Smooth muscle cell (in vitro differentiated cells): ENCODE data around the gene LRRTM3. TPM values are rescaled to one million over a fixed set of nuclear protein-coding genes. Genes with fewer than 3 reads are reported as not detected.

Experiments
- DNase-seq: peaks from one replicate; lab custom pipeline; 2025; ENCODE audit not compliant: unreplicated experiment; lab: John Stamatoyannopoulos, UW
- H2AFZ ChIP-seq: fragments of 200-600 bp; sonication (generic); 2 replicates; pipeline ENCODE4 v1.6.0; 2016; ENCODE audit warnings: antibody characterized with exemption, low read depth, mild to moderate bottlenecking
- H3F3A ChIP-seq: fragments of 200-600 bp; sonication (generic); 2 replicates; pipeline ENCODE4 v1.6.0; 2017; ENCODE audit warnings: antibody characterized with exemption, low read depth
- H3K27ac ChIP-seq: fragments of 200-600 bp; sonication (generic); 2 replicates; pipeline ENCODE4 v1.5.1; 2016; ENCODE audit warnings: low read depth, mild to moderate bottlenecking
- H3K27me3 ChIP-seq: fragments of 200-600 bp; sonication (generic); 2 replicates; pipeline ENCODE4 v1.6.1; 2016; ENCODE audit warnings: low read depth, mild to moderate bottlenecking
- H3K36me3 ChIP-seq: fragments of 200-600 bp; sonication (generic); 2 replicates; pipeline ENCODE4 v1.5.1; 2016; ENCODE audit warnings: low read depth
- H3K4me1 ChIP-seq: fragments of 200-600 bp; sonication (generic); 2 replicates; pipeline ENCODE4 v1.5.1; 2016; ENCODE audit warnings: low read depth
- H3K4me2 ChIP-seq: fragments of 200-600 bp; sonication (generic); 2 replicates; pipeline ENCODE4 v1.6.0; 2016; ENCODE audit warnings: mild to moderate bottlenecking
- H3K4me3 ChIP-seq: fragments of 200-600 bp; sonication (generic); 2 replicates; pipeline ENCODE4 v1.5.1; 2016; ENCODE audit warnings: mild to moderate bottlenecking
- H3K79me2 ChIP-seq: fragments of 200-600 bp; sonication (generic); 2 replicates; pipeline ENCODE4 v1.6.0; 2016; ENCODE audit warnings: low read depth, mild to moderate bottlenecking
- H3K9ac ChIP-seq: fragments of 200-600 bp; sonication (generic); 2 replicates; pipeline ENCODE4 v1.6.0; 2016; ENCODE audit warnings: low read depth
- H3K9me3 ChIP-seq: fragments of 200-600 bp; sonication (generic); replicated peaks from 2 replicates; pipeline ENCODE4 v1.5.1; 2016; ENCODE audit warnings: low read depth
- H4K20me1 ChIP-seq: fragments of 200-600 bp; sonication (generic); 2 replicates; pipeline ENCODE4 v1.6.0; 2016; ENCODE audit warnings: low read depth
- WGBS: methylation state at CpG from one replicate; pipeline ENCODE4 v1.1.7; 2016; ENCODE audit warnings: low lambda C conversion rate; 5-methylcytosine and 5-hydroxymethylcytosine counted together
- polyA plus RNA-seq: library from polyadenylated mRNA; unstranded; fragments of >200 nt; fragmentation: Nextera tagmentation; extraction: Ambion mirVana; gene quantifications from 2 replicates; pipeline ENCODE4 v1.2.1, GENCODE V29; 2016
- total RNA-seq: library from RNA; depleted of rRNA; stranded (reverse); fragments of >200 nt; gene quantifications from 2 replicates; pipeline ENCODE4 v1.2.3, GENCODE V29; 2014
- TF ChIP-seq, protein P1 (sequence below): fragments of 200-600 bp; sonication (generic); IDR thresholded peaks from 2 replicates; pipeline ENCODE4 v1.5.1; 2017; ENCODE audit warnings: borderline replicate concordance, mild to moderate bottlenecking, antibody characterized with exemption; ENCODE audit not compliant: insufficient read depth, poor library complexity, severe bottlenecking

LRRTM3 gene
- total and polyA plus RNA-seq, 2 experiments from 2014 or later, result not detected

DNA sequence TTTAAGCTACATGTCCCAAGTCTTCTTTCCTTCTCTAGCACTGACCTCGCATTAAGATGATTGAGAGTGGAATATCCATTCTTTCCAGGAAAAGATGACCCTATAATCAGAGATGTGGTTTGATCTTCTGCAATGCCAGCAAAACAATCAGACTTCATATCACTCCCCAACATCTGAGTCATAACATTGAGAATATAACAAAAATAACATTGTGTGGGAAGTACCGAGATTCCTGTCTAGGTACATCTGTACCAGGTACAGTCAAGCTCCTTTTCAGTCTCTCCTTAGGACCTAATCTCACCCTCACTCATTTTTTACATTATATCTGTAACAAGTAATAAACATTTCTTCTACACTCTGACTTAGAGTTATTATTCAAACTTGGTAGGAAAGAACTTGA lies 201.6 kb downstream of the LRRTM3 start:
- H2AFZ ChIP-seq, result no peak overlapping the region
- 83% methylated on average over 2 of the region's 2 CpGs for WGBS
- H4K20me1 ChIP-seq, result no peaks in the 10 kb centered on the region
- no peaks in the 10 kb centered on the region for H3K9me3 ChIP-seq
- no peak overlapping the region for H3K27ac ChIP-seq
- no peaks in the 10 kb centered on the region for H3K27me3 ChIP-seq
- no peaks in the 10 kb centered on the region for H3K79me2 ChIP-seq
- no peaks in the 10 kb centered on the region for H3F3A ChIP-seq
- DNase-seq, result no peak
- H3K36me3 ChIP-seq, result no peaks in the 10 kb centered on the region
- H3K4me1 ChIP-seq, result no peaks in the 10 kb centered on the region
- H3K4me2 ChIP-seq, result no peak overlapping the region
- H3K4me3 ChIP-seq, result no peak overlapping the region
- H3K9ac ChIP-seq, result no peak overlapping the region
- TF ChIP-seq, protein P1, sequence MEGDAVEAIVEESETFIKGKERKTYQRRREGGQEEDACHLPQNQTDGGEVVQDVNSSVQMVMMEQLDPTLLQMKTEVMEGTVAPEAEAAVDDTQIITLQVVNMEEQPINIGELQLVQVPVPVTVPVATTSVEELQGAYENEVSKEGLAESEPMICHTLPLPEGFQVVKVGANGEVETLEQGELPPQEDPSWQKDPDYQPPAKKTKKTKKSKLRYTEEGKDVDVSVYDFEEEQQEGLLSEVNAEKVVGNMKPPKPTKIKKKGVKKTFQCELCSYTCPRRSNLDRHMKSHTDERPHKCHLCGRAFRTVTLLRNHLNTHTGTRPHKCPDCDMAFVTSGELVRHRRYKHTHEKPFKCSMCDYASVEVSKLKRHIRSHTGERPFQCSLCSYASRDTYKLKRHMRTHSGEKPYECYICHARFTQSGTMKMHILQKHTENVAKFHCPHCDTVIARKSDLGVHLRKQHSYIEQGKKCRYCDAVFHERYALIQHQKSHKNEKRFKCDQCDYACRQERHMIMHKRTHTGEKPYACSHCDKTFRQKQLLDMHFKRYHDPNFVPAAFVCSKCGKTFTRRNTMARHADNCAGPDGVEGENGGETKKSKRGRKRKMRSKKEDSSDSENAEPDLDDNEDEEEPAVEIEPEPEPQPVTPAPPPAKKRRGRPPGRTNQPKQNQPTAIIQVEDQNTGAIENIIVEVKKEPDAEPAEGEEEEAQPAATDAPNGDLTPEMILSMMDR, result no peak

DNA sequence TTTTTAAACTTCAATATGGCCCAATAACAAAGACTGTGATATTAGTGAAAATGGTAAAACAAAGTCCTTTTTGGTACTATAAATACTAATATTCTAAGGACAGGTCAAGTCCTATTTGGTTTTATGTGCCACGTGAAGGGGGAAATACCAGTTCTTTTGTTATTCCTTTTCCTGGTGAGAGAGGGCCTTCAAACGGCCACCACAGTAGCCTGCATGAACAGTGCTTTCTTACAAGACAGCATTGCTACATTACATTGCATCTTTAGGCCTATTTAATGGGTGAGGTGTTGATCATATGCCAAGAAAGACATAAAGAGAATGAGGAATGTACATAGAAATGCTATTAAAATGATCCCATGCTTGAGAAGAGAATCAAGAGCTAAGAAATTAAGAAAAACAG lies 214.8 kb downstream of the LRRTM3 start:
- Histone ChIP-seq H3K36me3 (no peaks in the 10 kb centered on the region), H3K27me3 (no peaks in the 10 kb centered on the region), H3K4me1 (no peaks in the 10 kb centered on the region), H2AFZ (no peak overlapping the region), H3K79me2 (no peaks in the 10 kb centered on the region), H3K27ac (no peak overlapping the region), H3K4me3 (no peak overlapping the region), H3K4me2 (no peak overlapping the region), H3K9ac (no peak overlapping the region), H3K9me3 (no peaks in the 10 kb centered on the region), H3F3A (no peaks in the 10 kb centered on the region), H4K20me1 (no peaks in the 10 kb centered on the region)
- TF ChIP-seq, protein P1, result no peak
- DNase-seq, result no peak
- WGBS, result 42% methylated on average over 2 of the region's 2 CpGs

DNA sequence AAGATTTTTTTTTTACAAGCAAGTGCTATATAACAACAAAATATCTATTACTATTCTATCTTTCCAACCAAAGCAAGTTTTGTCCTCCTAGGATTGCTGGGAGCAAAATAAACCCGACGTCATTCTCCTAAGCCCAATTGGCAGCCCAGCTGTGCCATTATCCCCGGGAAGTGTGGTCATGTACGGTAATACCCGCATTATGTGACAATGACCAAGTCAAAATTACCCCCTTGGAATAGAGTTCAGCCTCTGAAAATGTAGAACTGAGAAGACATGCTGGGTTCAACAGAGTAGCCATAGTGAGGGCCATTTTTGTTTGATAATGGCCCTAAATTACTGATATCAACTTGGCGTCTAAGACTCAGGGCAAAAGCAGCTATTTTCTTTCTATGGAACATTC lies 215.5 kb downstream of the LRRTM3 start:
- H3K27ac ChIP-seq, result no peak overlapping the region

DNA sequence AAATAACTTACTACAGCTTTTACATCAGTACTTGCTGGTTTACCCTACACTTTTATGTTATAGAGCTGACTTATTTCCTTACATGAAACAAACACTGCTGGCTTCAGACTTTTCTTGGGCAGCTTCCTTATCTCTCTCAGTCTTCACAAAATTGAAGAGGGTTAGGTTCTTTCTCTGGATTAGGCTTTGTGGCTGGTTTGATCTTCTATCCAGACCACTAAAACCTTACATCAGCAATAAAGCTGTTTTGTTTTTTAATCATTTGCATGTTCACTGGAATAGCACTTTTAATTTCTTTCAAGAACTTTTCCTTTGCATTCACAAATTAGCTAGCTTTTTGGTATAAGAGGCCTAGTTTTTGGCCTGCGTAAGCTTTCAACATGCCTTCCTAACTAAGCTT lies 218.7 kb downstream of the LRRTM3 start:
- TF ChIP-seq, protein P1, result no peak
- Histone ChIP-seq H3K27ac (no peak overlapping the region), H2AFZ (no peak overlapping the region), H3K9me3 (no peaks in the 10 kb centered on the region), H3K4me1 (no peaks in the 10 kb centered on the region), H3K4me2 (no peak overlapping the region), H3K27me3 (no peaks in the 10 kb centered on the region), H3F3A (no peaks in the 10 kb centered on the region), H3K9ac (no peak overlapping the region), H3K4me3 (no peak overlapping the region), H3K79me2 (no peaks in the 10 kb centered on the region), H4K20me1 (no peaks in the 10 kb centered on the region), H3K36me3 (no peaks in the 10 kb centered on the region)
- DNase-seq, result no peak
- WGBS, result 84% methylated on average over 1 of the region's 1 CpG

More for the DNA sequence above, 215.5 kb downstream of the LRRTM3 start:
- Histone ChIP-seq H2AFZ (no peak overlapping the region), H3K36me3 (no peaks in the 10 kb centered on the region), H3F3A (no peaks in the 10 kb centered on the region), H4K20me1 (no peaks in the 10 kb centered on the region), H3K4me2 (no peak overlapping the region), H3K27me3 (no peaks in the 10 kb centered on the region), H3K79me2 (no peaks in the 10 kb centered on the region), H3K9ac (no peak overlapping the region), H3K4me1 (no peaks in the 10 kb centered on the region), H3K9me3 (no peaks in the 10 kb centered on the region), H3K4me3 (no peak overlapping the region)
- DNase-seq, result no peak
- TF ChIP-seq, protein P1, result no peak
- WGBS, result 96% methylated on average over 6 of the region's 6 CpGs
